GM21619 (cell line): ENCODE results near the gene HOXD3.

ENCODE experiments used
- ATAC-seq: cut with Tn5 transposase; IDR thresholded peaks from one replicate; pipeline ENCODE4 v1.9.1; 2021; ENCODE audit not compliant: unreplicated experiment

HOXD3 gene

GRCh38 chr2:176121190-176122051, 35.7 kb upstream of the HOXD3 start:
- no peak for ATAC-seq

- ATAC-seq, result no peak
Observed at GRCh38 chr2:176122052-176122682, 34.9 kb upstream of the HOXD3 start.

- no peak for ATAC-seq
Observed at GRCh38 chr2:176122683-176123410, 34.3 kb upstream of the HOXD3 start, which contains the start of gene HOXD9. HOXD9 (plus strand) TSS chr2:176122719; CDS start chr2:176122769, 50 bp downstream.

GRCh38 chr2:176123411-176124109, 33.5 kb upstream of the HOXD3 start:
- no peak for ATAC-seq

DNA sequence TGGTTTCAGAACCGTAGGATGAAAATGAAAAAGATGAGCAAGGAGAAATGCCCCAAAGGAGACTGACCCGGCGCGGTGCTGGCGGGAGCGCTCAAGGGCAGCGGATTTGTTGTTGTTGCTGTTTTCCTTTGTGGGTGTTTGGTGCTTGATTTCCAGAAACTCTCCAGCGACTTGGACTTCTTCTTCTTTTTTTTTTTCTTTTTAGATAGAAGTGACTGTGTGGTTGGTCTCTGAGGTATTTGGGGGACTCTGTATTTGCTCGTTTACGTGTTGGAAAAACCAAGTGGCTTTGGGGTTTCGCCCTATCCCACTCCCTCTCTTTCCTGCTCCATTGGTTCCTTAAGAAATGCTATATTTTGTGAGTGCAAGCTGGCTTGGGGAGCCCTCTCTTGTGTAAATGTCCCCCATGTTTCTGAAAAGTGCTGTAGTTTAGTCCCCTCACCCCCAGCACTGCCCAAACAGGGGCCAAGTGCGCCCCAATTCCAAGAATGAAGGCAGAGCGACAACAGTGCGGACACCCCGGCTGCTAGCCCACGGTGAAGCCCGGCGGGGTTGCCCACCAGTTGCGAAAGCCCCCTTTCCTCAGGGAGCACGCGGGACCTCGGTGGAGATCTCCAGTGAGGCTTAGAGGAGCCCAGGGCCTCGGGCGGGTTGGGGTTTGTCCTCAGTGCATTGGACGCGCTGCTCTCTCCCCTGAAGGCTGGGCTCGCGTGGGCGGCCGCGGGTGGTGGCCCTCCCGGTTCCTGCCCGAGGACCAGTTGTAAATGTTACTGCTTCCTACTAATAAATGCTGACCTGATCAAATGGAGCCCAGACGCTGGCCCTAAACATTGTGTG, 32.8 kb upstream of the HOXD3 start:
- no peak for ATAC-seq

DNA sequence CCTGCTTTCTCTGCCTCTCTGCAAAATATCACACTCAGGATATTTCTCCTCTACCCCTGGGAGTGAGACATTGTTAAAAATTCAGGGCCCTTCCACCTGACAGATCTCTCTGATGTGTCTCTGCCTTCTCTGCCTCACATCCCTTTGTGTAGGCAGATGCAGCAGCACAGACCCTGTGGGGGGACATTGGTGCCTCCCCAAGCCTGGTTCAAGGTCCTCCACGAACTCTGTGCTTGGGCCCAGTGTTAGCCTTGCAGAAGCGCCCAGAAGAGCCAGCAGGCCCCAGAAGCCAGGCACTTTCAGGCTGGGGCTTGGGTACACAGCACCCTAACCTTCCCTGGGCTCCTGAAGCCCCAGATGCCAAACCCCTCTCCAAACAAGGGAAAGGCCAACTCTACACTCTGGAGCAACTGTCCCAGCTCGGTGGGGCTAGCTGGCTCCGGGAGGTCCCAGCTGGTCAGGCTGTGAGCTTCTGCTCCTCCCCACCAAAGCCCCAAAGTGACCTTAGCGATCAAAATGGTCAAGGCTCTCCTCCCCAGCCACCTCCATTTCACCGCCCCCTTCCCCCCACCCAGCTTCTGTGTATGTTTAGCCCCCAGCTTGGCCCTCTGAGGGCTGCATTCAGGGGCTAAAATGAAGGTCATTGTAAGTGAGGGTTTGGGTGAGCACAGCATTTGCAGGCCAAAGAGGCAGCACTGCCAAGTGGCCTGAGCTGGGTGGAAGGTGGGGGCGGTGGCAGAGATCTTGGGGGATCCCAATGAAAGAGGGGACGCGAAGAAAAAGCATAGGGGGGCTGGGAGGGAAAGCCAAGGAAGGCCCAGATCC, 31.9 kb upstream of the HOXD3 start:
- ATAC-seq, result no peak

DNA sequence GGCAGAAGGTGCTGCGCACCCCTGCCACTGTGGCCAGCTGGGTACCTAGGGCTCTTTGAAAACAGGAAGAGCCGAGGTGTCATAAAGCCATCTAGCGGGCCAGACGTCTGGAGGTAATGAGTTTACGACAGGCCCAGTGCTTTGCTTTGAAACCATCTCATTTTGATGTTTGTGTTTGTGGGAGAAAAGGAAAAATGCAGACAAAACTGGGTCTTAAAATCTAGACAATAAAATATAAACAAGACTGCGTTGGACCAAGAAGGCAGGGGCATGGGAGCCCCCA, 31.4 kb upstream of the HOXD3 start:
- no peak for ATAC-seq

- ATAC-seq, result no peak
Observed at GRCh38 chr2:176126929-176127773, 30.0 kb upstream of the HOXD3 start.

GRCh38 chr2:176127774-176128072, 29.4 kb upstream of the HOXD3 start:
- ATAC-seq, result no peak

- ATAC-seq, result no peak
Observed at GRCh38 chr2:176128172-176128981, 28.7 kb upstream of the HOXD3 start.

GRCh38 chr2:176128982-176129796, 27.9 kb upstream of the HOXD3 start, which contains the start of gene HOXD8:
HOXD8 (plus strand) TSS chr2:176129705; CDS start chr2:176130367, 662 bp downstream.
- ATAC-seq, result no peak

GRCh38 chr2:176129813-176130146, 27.3 kb upstream of the HOXD3 start:
- ATAC-seq, result no peak

DNA sequence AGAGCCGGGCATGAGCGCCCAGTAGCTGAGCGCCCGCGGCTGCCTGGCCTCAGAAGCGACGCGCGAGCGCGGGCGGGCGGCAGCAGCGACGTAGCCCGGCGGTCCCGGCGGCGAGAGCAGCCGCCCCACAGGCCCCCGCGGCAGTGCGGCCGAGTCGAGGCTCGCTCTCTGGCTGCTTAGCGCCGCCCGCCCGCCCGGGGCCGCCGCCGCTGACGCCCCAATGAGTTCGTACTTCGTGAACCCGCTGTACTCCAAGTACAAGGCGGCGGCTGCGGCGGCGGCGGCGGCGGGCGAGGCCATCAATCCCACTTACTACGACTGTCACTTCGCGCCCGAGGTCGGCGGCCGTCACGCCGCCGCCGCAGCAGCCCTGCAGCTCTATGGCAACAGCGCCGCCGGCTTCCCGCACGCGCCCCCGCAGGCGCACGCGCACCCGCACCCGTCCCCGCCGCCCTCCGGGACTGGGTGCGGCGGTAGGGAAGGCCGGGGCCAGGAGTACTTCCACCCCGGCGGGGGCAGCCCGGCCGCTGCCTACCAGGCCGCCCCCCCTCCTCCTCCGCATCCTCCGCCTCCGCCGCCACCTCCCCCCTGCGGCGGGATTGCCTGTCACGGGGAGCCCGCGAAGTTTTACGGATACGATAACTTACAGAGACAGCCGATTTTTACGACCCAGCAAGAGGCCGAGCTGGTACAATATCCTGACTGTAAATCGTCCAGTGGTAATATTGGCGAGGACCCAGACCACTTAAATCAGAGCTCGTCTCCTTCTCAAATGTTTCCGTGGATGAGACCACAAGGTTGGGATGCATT, 26.8 kb upstream of the HOXD3 start:
- ATAC-seq, result no peak

GRCh38 chr2:176130957-176131847, 25.9 kb upstream of the HOXD3 start:
- ATAC-seq, result no peak

DNA sequence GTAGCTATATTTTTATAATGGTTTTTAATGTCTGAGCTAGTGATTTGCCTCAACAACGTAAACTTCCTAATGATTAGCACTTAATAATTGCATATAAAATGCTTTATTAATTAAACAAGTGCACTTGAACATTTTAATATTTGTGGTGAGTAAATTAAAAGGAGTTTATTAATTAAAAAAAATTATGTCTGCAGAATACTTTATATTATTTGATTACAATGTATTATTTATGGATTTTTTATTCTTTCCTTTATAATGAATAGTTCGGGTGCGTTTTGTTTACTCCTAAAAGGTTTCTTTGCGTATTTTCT, 25.3 kb upstream of the HOXD3 start:
- ATAC-seq, result no peak
